Neural progenitor cell (in vitro differentiated cells): ENCODE measurements around the gene TOGARAM1.

Source experiments
- EZH2 ChIP-seq: fragments of 200-600 bp; sonication (generic); IDR thresholded peaks from 2 replicates; pipeline ENCODE4 v1.6.1; 2017; ENCODE audit warnings: antibody characterized with exemption, mild to moderate bottlenecking, moderate library complexity
- EZH2phosphoT487 ChIP-seq: fragments of 200-600 bp; sonication (generic); IDR thresholded peaks from 2 replicates; pipeline ENCODE4 v1.6.1; 2017; ENCODE audit warnings: antibody characterized with exemption
- TF ChIP-seq, protein P1 (sequence below): fragments of 200-600 bp; sonication (generic); IDR thresholded peaks from 2 replicates; pipeline ENCODE4 v1.5.1; 2017; ENCODE audit warnings: antibody characterized with exemption, mild to moderate bottlenecking

GRCh38 chr14:45096218-45096617 is 134.2 kb downstream of the TOGARAM1 start:
- TF ChIP-seq, protein P1, sequence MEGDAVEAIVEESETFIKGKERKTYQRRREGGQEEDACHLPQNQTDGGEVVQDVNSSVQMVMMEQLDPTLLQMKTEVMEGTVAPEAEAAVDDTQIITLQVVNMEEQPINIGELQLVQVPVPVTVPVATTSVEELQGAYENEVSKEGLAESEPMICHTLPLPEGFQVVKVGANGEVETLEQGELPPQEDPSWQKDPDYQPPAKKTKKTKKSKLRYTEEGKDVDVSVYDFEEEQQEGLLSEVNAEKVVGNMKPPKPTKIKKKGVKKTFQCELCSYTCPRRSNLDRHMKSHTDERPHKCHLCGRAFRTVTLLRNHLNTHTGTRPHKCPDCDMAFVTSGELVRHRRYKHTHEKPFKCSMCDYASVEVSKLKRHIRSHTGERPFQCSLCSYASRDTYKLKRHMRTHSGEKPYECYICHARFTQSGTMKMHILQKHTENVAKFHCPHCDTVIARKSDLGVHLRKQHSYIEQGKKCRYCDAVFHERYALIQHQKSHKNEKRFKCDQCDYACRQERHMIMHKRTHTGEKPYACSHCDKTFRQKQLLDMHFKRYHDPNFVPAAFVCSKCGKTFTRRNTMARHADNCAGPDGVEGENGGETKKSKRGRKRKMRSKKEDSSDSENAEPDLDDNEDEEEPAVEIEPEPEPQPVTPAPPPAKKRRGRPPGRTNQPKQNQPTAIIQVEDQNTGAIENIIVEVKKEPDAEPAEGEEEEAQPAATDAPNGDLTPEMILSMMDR, result no peak
- TF ChIP-seq EZH2phosphoT487 (no peak), EZH2 (no peak)
